HG03095 (cell line): Measurements from ENCODE around the gene VSNL1.

ENCODE experiments used
- ATAC-seq: cut with Tn5 transposase; IDR thresholded peaks from one replicate; pipeline ENCODE4 v1.9.1; 2021; ENCODE audit warnings: moderate library complexity; ENCODE audit not compliant: unreplicated experiment

The VSNL1 gene

DNA sequence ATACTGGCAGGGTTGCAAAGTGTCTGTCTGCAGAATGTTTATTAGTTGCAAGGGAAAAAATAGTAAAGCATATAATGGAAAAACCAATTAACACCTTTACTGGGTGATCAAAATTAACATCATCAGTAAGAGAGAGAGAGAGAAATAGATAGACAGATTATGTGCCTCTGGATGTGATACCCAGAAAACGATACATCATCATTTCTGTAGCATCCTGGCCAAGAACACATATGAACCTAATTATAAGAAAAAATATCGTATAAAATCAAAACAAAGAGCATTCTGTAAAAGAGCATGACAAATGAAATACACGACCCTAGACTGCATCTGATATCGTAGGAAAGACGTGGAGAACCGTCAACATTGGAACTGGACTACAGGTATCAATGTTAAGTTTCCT, 148.5 kb downstream of the VSNL1 start:
- no peak for ATAC-seq

DNA sequence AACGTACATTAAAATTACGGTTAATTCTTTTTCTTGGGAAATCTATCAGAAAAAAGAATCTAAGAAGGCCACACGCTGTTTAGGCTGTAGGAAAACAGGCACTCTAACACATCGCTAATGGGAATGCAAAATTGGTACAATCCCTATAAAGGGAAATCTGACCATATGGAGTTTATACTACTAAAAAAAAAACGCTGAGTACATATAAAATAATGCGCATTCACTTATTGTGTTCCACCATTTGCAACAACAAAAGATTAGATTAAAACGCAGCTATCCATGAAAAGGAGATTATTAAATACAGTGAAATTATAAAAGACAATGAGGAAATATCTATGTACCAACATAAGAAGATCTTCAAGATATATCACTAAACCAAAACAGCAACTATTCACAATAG, 150.3 kb downstream of the VSNL1 start:
- no peak for ATAC-seq
